ENCODE measurements around the gene AFMID.
"Not testable (repeated sequence)": the region's sequence is repeated elsewhere in the genome, so short reads cannot be mapped to it uniquely, and the experiment has no call there.

The AFMID gene

DNA sequence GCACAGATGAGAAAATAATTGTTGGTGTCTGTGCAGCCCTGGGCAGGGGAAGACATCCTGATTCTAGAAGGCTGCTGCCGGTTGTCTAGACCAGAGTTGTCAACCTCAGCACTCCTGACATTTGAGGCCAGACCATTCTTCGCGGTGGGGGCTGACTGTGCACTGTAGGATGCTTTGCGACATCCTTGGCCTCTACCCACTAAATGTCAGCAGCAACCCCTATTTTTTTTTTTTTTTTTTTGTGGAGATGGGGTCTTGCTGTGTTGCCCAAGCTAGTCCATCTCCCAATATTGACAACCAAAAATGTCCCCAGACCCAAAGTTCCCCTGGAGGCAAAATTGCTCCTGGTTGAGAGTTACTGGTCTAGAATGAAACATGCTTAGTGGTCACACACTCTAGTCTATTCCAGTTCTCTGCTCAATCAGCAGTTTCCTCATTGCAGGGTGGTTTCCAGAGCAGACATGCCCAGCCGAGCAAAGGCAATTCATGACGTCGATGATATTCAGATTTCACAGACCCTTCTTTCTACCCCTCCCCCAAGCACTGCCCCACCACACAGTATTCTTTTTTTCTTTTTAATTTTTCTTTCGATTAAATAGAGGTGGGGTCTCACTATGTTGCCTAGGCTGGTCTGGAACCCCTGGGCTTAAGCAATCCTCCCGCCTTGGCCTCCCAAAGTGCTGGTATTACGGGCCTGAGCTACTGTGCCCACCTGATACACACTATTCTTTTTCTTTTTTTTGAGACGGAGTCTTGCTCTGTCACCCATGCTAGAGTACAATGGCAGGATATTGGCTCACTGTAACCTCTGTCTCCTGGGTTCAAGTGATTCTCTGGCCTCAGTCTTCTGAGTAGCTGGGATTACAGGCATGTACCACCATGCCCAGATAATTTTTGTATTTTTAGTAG, 32.0 kb upstream of the AFMID start:
- DNase-seq, result no peak

DNA sequence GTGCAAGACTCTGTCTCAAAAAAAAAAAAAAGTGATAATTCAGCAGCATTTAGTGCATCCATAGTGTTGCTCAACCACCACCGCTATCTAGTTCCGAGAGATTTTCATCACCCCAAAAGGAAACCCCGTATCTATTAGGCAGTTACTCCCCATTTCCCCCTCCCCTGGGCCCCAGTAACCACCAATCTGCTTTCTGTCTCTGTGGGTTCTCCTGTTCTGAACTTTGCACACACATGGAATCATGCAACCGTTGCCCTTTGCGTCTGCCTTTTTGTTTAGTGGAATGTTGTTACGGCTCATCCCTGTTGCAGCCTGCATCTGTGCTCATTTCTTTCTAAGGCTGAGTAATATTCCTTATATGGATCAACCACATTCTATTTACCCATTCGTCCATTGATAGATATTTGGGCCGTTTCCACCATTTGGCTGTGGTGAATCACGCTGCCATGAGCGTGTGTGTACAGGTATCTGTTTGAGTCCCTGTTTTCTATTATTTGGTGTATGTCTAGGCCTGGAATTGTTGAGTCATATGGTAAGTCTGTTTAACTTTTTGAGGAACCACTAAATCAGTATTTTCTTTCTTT, 27.5 kb upstream of the AFMID start:
- DNase-seq, result peak; percentile 75

DNA sequence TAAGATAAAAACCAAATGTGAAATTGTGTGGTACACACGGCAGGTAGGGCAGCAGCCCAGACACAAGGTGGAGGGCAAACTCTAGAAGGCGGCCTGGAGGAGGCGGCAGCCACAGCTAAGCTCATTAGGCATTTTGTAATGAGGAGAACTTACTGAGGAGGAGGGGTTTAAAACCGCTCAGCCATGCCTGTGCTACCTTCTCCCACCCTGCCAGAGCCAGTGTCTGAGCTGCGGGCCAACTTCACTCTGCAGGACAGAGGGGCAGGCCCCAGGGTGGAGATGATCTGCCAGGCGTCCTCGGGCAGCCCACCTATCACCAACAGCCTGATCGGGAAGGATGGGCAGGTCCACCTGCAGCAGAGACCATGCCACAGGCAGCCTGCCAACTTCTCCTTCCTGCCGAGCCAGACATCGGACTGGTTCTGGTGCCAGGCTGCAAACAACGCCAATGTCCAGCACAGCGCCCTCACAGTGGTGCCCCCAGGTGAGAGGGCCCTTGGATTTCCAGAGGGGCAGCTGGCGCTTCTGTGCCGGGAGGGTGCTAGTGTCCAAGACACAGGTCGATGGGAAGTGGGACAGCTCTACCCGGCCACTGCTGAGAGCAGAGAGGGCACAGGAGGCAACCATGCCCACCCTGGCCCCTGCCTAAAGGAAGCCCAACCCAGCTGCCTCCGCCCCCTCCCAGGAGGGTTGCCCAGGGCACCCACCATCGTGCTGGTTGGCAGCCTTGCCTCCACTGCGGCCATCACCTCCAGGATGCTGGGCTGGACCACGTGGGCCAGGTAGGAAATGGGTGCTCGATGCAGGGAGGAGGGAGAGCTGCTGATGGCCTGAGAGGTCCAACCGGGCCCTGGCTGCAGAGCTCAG, 23.0 kb upstream of the AFMID start:
- no peak for DNase-seq

- DNase-seq, result no peak
These were observed 22.2 kb upstream of the AFMID start for GRCh38 chr17:78164748-78165607.

DNA sequence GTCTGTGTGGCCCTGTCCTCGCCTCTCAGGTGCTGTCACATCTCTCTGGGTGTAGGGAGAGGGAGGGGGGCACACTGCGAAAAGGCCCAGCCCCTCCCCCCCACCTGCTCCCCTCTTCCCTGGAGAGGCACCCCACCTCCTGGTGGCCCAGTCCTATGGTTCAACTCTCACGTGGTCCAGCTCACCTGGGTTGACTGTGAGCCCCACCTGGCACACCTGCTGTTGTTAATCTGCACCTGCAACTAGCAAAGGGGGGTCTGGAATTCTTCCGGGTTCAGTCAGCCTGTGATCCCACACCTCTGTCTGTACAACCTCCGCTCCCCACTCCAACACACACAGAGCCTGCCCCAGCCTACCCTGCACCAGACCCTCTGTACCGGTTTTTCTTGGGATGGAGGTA, 20.7 kb upstream of the AFMID start:
- DNase-seq, result no peak

DNA sequence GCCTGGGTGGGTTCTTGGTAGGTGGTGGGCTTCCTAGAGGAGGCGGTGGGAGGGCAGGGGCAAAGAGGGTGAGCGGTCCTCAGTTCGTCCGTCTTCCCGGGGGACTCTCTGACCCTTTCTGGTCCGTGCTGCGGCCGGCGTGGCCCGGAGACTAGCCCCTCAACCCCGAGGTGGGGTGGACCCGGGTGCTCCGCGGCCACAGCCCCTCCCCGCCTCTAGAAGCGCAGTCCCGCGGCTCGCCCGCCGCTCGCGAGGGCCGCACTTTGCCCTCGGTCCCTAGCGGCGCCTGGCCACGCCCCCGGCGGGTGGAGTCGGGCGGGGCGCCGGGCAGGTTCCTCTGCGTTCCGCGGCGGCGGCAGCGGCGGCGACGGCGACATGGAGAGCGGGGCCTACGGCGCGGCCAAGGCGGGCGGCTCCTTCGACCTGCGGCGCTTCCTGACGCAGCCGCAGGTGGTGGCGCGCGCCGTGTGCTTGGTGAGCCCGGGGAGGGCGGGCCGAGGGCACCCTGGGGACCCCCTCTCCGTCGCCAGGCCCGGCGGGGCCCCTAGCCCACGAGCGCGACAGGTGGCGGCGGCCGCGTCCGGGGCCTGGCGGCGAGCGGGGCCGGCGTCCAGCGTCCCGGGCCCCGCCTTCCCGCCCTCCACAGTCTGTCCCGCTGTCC, 18.8 kb upstream of the AFMID start, which contains the start of gene SYNGR2:
SYNGR2 (plus strand) TSS at position 340 of the 661 bp plus-strand sequence; CDS start at position 376, 36 bp downstream.
- peak; percentile 47 for DNase-seq

DNA sequence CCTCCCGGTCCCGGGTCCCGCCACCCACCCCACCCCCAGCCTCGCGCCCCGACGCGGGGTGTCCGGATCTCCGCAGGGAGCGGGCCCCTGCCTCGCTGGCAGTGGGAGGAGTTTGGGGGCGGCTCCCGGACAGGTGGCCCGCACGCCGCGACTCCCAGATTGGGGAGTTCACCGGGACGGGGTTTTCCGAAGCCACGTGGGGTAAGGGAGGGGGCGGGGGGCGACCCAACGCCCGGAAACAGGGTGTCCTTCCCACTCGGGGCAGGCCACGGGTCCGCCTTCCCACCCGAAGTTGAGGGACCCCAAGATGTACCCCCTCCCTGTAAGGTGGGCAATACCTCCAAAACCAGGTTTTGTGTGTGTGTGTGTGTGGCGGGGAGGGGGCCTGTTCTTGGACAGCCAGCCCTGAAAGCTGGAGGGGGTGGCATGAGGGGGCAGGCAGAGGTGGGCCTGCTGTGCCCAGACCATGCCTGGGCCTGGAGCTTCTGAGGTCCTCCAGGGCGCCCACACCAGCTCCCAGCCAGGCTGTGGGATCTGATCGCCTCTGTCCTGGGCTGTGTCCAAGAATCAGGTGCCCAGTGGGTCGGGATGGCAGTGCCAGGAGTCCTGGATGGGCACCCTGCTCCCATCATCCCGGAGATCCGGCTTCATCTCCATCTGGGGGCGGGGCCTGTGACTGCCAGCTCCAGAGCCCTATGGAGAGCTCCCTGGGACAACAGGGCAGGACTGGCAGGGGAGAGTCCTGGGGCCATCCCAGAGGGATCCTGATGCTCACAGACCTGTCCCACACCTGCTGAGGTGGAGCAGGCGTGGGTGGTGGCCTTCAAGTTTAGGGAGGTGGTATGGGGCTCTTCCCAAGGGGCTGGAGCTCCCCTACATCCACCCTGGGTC, 18.0 kb upstream of the AFMID start:
- DNase-seq, result peak; percentile 38

- no peak for DNase-seq
These were observed 16.2 kb upstream of the AFMID start for GRCh38 chr17:78170692-78171590.

GRCh38 chr17:78171591-78172248, 15.4 kb upstream of the AFMID start:
- DNase-seq, result not testable (repeated sequence)

DNA sequence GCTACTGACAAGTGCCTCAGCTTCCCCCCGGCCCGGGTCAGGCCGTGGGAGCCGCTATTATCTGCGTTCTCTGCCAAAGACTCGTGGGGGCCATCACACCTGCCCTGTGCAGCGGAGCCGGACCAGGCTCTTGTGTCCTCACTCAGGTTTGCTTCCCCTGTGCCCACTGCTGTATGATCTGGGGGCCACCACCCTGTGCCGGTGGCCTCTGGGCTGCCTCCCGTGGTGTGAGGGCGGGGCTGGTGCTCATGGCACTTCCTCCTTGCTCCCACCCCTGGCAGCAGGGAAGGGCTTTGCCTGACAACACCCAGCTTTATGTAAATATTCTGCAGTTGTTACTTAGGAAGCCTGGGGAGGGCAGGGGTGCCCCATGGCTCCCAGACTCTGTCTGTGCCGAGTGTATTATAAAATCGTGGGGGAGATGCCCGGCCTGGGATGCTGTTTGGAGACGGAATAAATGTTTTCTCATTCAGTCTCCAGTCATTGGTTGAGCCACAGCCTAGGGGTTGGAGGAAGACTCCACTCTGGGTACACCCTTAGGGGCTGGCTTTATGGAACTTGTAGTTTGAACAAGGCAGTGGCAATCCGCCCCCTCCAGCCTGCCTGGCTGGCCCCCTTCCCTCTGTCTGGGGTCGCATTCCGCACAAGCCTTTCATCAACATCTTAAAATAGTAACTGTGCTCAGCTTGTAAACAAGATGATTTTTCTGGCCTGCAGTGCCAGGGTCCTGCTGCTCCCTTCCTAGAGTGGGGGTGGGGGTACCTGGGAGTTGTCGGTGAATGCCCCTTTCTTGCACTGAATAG, 14.7 kb upstream of the AFMID start:
- DNase-seq, result no peak

DNA sequence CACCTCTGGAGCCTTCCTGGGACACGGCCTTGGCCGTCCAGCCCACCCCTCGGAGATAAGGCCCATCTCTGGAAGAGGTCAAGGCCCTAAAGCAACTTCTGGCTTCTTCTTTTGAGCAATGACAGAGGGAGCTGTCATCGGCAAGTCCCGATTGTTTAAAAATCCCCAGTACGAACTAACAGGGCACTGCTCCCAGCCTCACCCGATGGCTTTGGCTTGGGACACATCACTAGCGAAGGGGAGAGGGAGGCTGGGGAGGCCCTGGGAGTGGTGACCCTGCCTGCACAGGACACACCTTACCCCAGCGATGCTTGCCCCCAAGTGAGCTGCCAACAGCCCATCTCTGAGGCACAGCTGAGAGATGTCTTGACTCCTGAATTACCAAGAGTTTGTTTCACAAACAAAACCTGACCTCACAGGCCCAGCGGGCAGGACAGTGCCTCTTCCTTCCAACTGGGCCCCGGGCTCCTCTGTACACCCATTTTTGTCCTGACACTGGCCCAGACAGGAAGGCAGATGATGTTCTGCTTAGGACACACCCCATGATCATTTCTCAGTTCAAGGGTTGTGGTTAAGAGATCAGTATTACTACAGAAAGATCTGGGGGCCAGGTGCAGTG, 14.0 kb upstream of the AFMID start:
- DNase-seq, result no peak

- DNase-seq, result no peak
These were observed 12.8 kb upstream of the AFMID start for GRCh38 chr17:78174346-78174869.

DNA sequence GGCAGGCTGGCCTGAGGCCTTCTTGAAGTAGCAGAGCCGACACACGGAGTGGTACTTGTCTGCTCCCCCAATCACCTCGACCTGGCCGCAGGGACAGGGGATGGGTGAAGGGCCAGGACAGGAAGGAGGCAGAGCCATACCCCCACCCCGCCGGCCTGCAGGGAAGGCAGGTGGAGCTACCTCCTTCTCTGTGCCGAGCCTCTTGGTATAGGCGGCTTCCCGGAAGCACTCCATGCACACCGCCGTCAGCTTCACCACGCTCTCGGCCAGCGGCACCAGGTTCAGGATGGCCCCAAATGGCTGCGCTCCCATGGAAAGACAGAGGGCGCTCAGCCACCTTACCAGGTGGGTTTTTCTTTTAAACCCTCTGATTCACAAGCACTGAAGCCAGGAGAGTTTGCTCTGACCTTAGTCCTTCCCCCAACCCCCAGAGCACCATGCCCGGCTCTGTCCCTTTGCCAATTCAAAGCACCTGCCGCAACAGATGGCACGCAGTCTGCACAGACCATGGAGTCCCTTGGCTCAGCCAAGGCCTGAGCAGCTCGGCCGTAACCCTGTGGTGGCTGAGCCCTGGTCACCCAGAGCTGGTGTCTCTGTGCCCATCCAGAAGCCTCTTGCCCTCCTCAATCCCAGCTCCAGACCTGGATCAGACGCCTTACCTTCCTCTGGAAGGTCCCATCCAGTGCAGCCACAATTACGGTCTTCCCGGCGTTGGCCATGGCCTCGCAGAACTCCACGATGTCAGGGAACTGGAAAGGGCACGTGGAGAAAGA, 12.1 kb upstream of the AFMID start:
- no peak for DNase-seq

DNA sequence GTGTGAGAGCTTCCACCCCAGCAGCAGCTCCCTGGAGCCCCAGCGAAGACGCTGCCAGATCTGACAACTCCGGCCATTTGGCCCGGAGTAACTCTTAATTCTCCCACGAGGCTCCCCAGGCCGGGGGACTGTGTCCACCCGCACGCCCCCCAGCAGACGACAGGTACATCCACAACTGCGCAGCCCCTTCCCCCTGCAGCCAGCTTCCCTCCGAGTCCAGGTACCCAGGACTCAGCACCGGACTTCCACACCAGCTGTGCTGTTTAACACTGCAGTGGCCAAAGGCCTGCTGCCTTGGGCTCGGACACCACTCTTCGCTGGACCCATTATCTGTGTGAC, 11.6 kb upstream of the AFMID start:
- DNase-seq, result no peak

DNA sequence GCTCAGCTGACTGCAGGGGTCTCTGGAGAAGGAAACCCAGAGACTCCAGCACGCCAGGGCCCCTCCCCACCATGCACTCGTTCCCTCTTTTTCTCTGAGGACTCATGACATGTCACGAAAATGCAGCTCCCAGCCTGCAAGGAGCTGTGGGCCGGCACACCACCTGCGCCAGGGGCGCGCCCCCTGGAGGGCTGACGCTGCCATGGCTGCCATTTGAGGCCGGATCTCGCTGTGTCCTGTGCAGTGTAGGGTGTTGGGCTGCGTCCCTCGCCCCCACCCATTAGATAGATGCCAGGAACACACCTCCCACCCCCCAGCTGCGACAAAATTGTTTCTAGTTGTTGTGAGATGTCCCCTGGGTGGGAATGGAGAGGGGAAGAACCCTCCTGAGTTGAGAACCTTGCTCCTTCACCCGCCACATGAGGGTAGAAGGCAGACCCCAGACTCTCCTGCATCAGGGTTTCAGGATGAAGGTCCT, 10.6 kb upstream of the AFMID start:
- DNase-seq, result no peak

- DNase-seq, result peak; percentile 49
These were observed 7.8 kb upstream of the AFMID start for GRCh38 chr17:78179372-78179771.

DNA sequence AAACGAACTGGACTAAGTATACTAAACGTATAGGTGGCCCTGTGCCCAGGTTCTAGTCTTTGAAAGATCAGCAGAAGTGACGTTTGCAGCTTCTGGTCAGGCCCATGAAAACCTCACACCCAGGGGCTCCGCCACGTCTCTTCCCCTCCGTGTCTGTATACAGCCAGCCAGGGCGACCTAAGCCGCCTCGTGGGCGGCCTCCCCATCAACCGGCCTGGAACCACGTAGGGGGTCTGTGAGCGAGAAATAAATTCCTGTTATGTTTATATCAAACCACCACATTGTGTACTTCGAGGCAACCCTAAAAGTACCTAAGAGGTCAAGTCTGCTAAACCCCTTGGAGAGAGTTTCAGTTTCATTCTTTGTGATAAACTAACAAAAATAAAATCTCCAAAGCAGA, 7.1 kb upstream of the AFMID start:
- DNase-seq, result no peak

All from HCEC 1CT (cell line).